Coronary artery (tissue), 2 donors: ENCODE measurements around the gene ZBTB7C.

Source experiments
- DNase-seq: peaks from one replicate; pipeline ENCODE4 v3.0.0-alpha.2; 2017; ENCODE audit warnings: low spot score
- H3K27ac ChIP-seq, 2 donors: fragments of 200-600 bp; sonication (generic); one replicate each; pipeline ENCODE4 v1.5.1; 2016 to 2019
- H3K4me3 ChIP-seq: fragments of 200-600 bp; sonication (generic); 2 replicates; pipeline ENCODE4 v1.5.1; 2016; ENCODE audit warnings: mild to moderate bottlenecking, moderate library complexity
- CTCF ChIP-seq: fragments of 200-600 bp; sonication (generic); IDR thresholded peaks from one replicate; pipeline ENCODE4 v1.5.1; 2019; ENCODE audit warnings: antibody characterized with exemption

ZBTB7C gene

GRCh38 chr18:47997338-47997780 lies 411.8 kb downstream of the ZBTB7C start:
- Histone ChIP-seq H3K27ac (no peak overlapping the region), H3K4me3 (no peak overlapping the region)
- DNase-seq = no peak
- no peak for TF ChIP-seq CTCF

GRCh38 chr18:47996091-47996541 lies 413.1 kb downstream of the ZBTB7C start:
- H3K4me3 ChIP-seq = no peak overlapping the region
- H3K27ac ChIP-seq = no peak overlapping the region
- no peak for TF ChIP-seq CTCF
- no peak for DNase-seq

- Histone ChIP-seq H3K4me3 (no peak overlapping the region), H3K27ac (no peak overlapping the region)
- TF ChIP-seq CTCF = no peak
- no peak for DNase-seq
Observed at GRCh38 chr18:47995654-47996053, 413.5 kb downstream of the ZBTB7C start.

GRCh38 chr18:47993409-47993808 lies 415.8 kb downstream of the ZBTB7C start:
- TF ChIP-seq CTCF = no peak
- no peak overlapping the region for H3K4me3 ChIP-seq
- no peak for DNase-seq
- no peak overlapping the region for H3K27ac ChIP-seq

GRCh38 chr18:47992976-47993375 lies 416.2 kb downstream of the ZBTB7C start:
- no peak for DNase-seq
- TF ChIP-seq CTCF = no peak
- H3K27ac ChIP-seq = no peak overlapping the region
- no peak overlapping the region for H3K4me3 ChIP-seq

- DNase-seq = no peak
- no peak overlapping the region for H3K27ac ChIP-seq
- no peak overlapping the region for H3K4me3 ChIP-seq
- TF ChIP-seq CTCF = no peak
Observed at GRCh38 chr18:47992266-47992665, 416.9 kb downstream of the ZBTB7C start.

GRCh38 chr18:47990981-47991380 lies 418.2 kb downstream of the ZBTB7C start:
- H3K4me3 ChIP-seq = no peak overlapping the region
- no peak for DNase-seq
- TF ChIP-seq CTCF = no peak
- no peak overlapping the region for H3K27ac ChIP-seq
